Subcutaneous abdominal adipose tissue (tissue), 5 donors: Measurements from ENCODE around the gene EHF.

Experiments used
- H3K27ac ChIP-seq: one replicate; pipeline ENCODE4 v1.7.0; 2013; ENCODE audit warnings: low read depth, mild to moderate bottlenecking, inconsistent platforms, low read length, moderate library complexity
- H3K27me3 ChIP-seq, 5 donors: one replicate each; pipeline ENCODE4 v1.7.0; 2013; ENCODE audit warnings: low read length in 5 of 5, inconsistent platforms in 1 of 5; ENCODE audit not compliant: control insufficient read depth in 5 of 5, insufficient read depth in 4 of 5
- H3K36me3 ChIP-seq, 5 donors: one replicate each; pipeline ENCODE4 v1.7.0; 2013; ENCODE audit warnings: low read length in 5 of 5; ENCODE audit not compliant: control insufficient read depth in 5 of 5, insufficient read depth in 5 of 5
- H3K4me1 ChIP-seq, 5 donors: one replicate each; pipeline ENCODE4 v1.7.0; 2013; ENCODE audit warnings: low read length in 5 of 5, mild to moderate bottlenecking in 3 of 5, moderate library complexity in 1 of 5; ENCODE audit not compliant: control insufficient read depth in 5 of 5, insufficient read depth in 5 of 5
- H3K4me3 ChIP-seq, 5 donors: one replicate each; pipeline ENCODE4 v1.7.0; 2013; ENCODE audit warnings: low read length in 5 of 5, low read depth in 1 of 5
- H3K9ac ChIP-seq, 5 donors: one replicate each; pipeline ENCODE4 v1.7.0; 2013; ENCODE audit warnings: low read length in 5 of 5, mild to moderate bottlenecking in 4 of 5, moderate library complexity in 3 of 5
- H3K9me3 ChIP-seq, 5 donors: one replicate each; pipeline ENCODE4 v1.7.0; 2013; ENCODE audit warnings: low read length in 5 of 5; ENCODE audit not compliant: control insufficient read depth in 5 of 5
- donor health status: healthy.
- donor health status: healthy.
- donor health status: healthy.
- donor health status: healthy.
- donor health status: healthy.

EHF gene

DNA sequence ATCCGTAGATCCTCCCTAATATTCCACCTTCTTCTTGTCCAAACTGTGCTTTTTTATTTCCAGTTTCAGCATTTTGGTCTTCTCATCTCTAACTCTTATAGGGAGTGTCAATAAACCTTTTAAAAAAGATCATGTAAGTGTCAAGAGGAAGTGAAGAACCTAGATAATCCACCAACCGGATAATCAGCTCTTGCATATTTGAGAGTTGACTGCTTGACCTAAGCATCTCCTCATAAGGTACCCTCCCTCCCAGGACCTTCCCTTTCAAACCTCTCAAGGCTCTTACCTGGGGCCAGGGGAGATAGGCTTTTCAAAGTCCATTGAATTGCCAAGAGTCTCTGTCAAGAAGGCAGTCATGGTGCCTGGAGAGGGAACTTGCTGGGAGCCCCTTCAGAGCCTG is 691 bp upstream of the EHF start:
- Histone ChIP-seq H3K27ac (no peak overlapping the region), H3K27me3 (no peaks in the 10 kb centered on the region), H3K9me3 (no peaks in the 10 kb centered on the region), H3K4me3 (no peak overlapping the region), H3K4me1 (peaks cover 0 to 3% (median 0%) of the 10 kb centered on the region in 5 donors), H3K36me3 (no peaks in the 10 kb centered on the region), H3K9ac (no peak overlapping the region)

GRCh38 chr11:34621876-34622275 is 983 bp downstream of the EHF start:
- Histone ChIP-seq H3K36me3 (no peaks in the 10 kb centered on the region), H3K9ac (no peak overlapping the region), H3K4me1 (no peaks in the 10 kb centered on the region), H3K27me3 (no peaks in the 10 kb centered on the region), H3K9me3 (no peaks in the 10 kb centered on the region), H3K27ac (no peak overlapping the region), H3K4me3 (no peak overlapping the region)

DNA sequence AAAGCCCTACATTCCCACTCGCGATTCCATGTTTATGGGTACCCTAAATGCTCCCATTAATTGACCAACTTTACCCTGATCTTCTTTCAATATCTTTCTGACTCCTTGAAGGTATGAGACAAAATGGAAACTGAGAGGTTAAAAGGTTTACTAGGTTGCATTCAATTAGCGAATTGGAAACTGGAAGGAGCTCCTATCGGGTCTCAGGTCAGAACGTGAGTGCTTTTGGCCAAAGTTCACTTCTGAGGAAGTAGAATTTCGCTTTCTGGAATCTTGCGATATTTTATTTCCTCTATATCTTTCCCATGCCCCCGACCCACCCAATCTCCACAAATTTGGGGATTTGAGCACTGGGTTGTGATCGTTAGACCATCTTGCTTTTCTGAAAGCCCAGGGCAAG is 2.6 kb downstream of the EHF start:
- H3K4me1 ChIP-seq, result no peaks in the 10 kb centered on the region
- no peaks in the 10 kb centered on the region for H3K27me3 ChIP-seq
- H3K36me3 ChIP-seq, result no peaks in the 10 kb centered on the region
- H3K9me3 ChIP-seq, result no peaks in the 10 kb centered on the region
- H3K4me3 ChIP-seq, result no peak overlapping the region
- no peak overlapping the region for H3K27ac ChIP-seq
- H3K9ac ChIP-seq, result no peak overlapping the region

- Histone ChIP-seq H3K27ac (no peak overlapping the region), H3K9ac (no peak overlapping the region), H3K36me3 (no peaks in the 10 kb centered on the region), H3K9me3 (no peaks in the 10 kb centered on the region), H3K4me1 (no peaks in the 10 kb centered on the region), H3K4me3 (no peak overlapping the region), H3K27me3 (no peaks in the 10 kb centered on the region)
Observed at GRCh38 chr11:34624069-34624468, 3.2 kb downstream of the EHF start.

GRCh38 chr11:34625576-34625975 is 4.7 kb downstream of the EHF start:
- Histone ChIP-seq H3K9me3 (no peaks in the 10 kb centered on the region), H3K27ac (no peak overlapping the region), H3K36me3 (no peaks in the 10 kb centered on the region), H3K4me3 (no peak overlapping the region), H3K9ac (no peak overlapping the region), H3K27me3 (no peaks in the 10 kb centered on the region), H3K4me1 (no peaks in the 10 kb centered on the region)

GRCh38 chr11:34626393-34626792 is 5.5 kb downstream of the EHF start:
- Histone ChIP-seq H3K4me3 (no peak overlapping the region), H3K36me3 (no peaks in the 10 kb centered on the region), H3K9me3 (no peaks in the 10 kb centered on the region), H3K27me3 (no peaks in the 10 kb centered on the region), H3K27ac (no peak overlapping the region), H3K9ac (no peak overlapping the region), H3K4me1 (no peaks in the 10 kb centered on the region)

- no peak overlapping the region for H3K27ac ChIP-seq
- H3K27me3 ChIP-seq, result no peaks in the 10 kb centered on the region
- H3K4me3 ChIP-seq, result no peak overlapping the region
- H3K9ac ChIP-seq, result no peak overlapping the region
- peaks cover 0 to 4% (median 2%) of the 10 kb centered on the region in 5 donors for H3K4me1 ChIP-seq
- H3K9me3 ChIP-seq, result no peaks in the 10 kb centered on the region
- no peaks in the 10 kb centered on the region for H3K36me3 ChIP-seq
Observed at GRCh38 chr11:34627197-34627596, 6.3 kb downstream of the EHF start.

GRCh38 chr11:34629711-34630110 is 8.8 kb downstream of the EHF start:
- H3K36me3 ChIP-seq, result no peaks in the 10 kb centered on the region
- no peak overlapping the region for H3K27ac ChIP-seq
- no peak overlapping the region for H3K9ac ChIP-seq
- H3K27me3 ChIP-seq, result no peaks in the 10 kb centered on the region
- H3K9me3 ChIP-seq, result no peaks in the 10 kb centered on the region
- no peak overlapping the region for H3K4me3 ChIP-seq
- H3K4me1 ChIP-seq, result peaks cover 4 to 29% (median 23%) of the 10 kb centered on the region in 5 donors

- no peaks in the 10 kb centered on the region for H3K9me3 ChIP-seq
- no peaks in the 10 kb centered on the region for H3K27me3 ChIP-seq
- no peak overlapping the region for H3K27ac ChIP-seq
- H3K36me3 ChIP-seq, result no peaks in the 10 kb centered on the region
- no peak overlapping the region for H3K9ac ChIP-seq
- peaks cover 4 to 29% (median 24%) of the 10 kb centered on the region in 5 donors for H3K4me1 ChIP-seq
- no peak overlapping the region for H3K4me3 ChIP-seq
Observed at GRCh38 chr11:34630544-34630943, 9.7 kb downstream of the EHF start.

GRCh38 chr11:34631297-34631696 is 10.4 kb downstream of the EHF start:
- Histone ChIP-seq H3K27me3 (no peaks in the 10 kb centered on the region), H3K9ac (no peak overlapping the region), H3K27ac (no peak overlapping the region), H3K9me3 (no peaks in the 10 kb centered on the region), H3K4me1 (peaks cover 4 to 29% (median 24%) of the 10 kb centered on the region in 5 donors), H3K36me3 (no peaks in the 10 kb centered on the region), H3K4me3 (no peak overlapping the region)

DNA sequence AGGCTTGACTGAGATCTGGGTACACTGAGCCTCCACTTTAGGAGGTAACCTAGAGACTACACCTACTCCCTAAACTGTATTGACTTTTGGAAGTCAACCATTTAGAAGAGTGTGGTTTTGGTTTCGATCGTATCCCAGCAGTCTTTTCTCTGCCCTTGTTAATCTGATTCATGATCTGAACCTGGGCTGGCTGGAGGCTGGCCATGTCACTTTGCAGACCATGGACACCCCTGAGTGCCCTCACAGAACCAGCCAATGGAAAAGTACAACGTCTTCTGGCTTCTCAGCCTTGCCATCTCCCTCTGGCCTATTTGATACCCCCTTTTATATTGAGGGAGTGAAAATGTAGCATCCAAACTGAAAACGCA is 10.8 kb downstream of the EHF start:
- Histone ChIP-seq H3K36me3 (no peaks in the 10 kb centered on the region), H3K4me1 (peaks cover 4 to 29% (median 24%) of the 10 kb centered on the region in 5 donors), H3K9ac (peak overlapping the region in 1 of 5 donors; percentile 1), H3K27ac (no peak overlapping the region), H3K27me3 (no peaks in the 10 kb centered on the region), H3K4me3 (no peak overlapping the region), H3K9me3 (no peaks in the 10 kb centered on the region)
